HG02981 (cell line): Measurements from ENCODE around the gene PPM1H.
"Not testable (repeated sequence)": the region's sequence is repeated elsewhere in the genome, so short reads cannot be mapped to it uniquely, and the experiment has no call there.

ENCODE experiments used
- ATAC-seq: cut with Tn5 transposase; IDR thresholded peaks from one replicate; pipeline ENCODE4 v1.9.1; 2021; ENCODE audit warnings: mild to moderate bottlenecking, moderate library complexity; ENCODE audit not compliant: unreplicated experiment

Gene PPM1H

GRCh38 chr12:62693376-62694050 lies 241.4 kb downstream of the PPM1H start:
- no peak for ATAC-seq

DNA sequence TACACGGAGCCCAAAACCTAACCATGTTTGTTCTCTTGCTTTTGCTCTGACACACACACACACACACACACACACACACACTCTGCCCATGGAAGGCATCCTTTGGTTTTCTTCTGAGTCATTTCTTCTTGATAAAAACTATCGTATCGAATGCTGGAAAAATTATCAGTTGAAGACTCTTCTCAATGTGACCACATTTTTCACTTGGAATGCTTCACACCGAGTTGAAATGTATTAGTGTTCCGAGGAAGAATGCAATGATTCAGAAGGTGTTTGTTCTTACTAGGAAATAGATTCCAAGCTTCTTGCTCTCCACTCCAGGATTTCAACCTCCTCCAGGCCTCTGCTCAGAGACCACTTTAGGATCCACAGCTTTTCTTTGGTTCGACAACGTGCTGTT lies 242.1 kb downstream of the PPM1H start:
- ATAC-seq: no peak

- no peak for ATAC-seq
These were observed 243.6 kb downstream of the PPM1H start for GRCh38 chr12:62691309-62691708.

GRCh38 chr12:62689042-62689839 lies 245.7 kb downstream of the PPM1H start:
- no peak for ATAC-seq

- ATAC-seq: no peak
These were observed 248.0 kb downstream of the PPM1H start for GRCh38 chr12:62686938-62687337.

GRCh38 chr12:62684570-62685295 lies 250.2 kb downstream of the PPM1H start:
- no peak for ATAC-seq

GRCh38 chr12:62683776-62684569 lies 251.0 kb downstream of the PPM1H start:
- no peak for ATAC-seq

DNA sequence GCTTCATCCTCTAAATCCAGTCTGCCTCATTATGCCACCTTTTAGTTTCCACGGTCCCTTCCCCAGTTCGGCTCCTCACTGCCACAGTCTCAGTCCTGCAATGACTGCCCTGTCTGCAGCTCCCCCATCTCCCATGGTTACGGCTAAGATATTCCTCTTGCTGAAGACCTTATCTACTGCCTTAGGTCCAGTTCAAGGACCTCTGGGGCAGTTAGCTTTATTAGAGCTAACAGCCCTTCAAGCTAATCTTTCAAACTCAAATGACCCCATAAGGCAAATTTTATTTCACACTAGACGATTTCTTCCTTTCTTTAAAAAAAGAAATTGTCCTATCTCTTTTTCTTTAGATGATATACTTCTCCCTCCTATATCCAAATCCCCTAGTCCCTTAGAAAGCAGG lies 253.6 kb downstream of the PPM1H start:
- no peak for ATAC-seq

DNA sequence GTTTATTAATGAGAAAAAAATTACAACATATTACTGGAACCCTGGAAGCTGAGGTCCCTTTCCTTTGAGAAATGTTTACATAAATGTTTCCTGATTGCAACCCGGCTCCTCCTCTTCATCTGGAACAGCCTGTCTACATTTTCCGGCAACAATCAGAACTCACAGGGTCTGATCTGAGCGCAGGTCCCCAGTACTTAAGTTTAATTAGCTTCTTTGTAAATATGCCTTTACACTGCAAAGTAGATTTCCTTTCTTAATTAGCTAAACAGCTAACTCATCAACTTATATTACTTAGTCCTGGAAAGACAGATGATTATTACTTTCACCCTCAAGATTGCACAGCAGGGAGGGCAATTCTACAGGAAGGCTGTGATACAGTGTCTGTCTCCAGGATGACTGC lies 255.3 kb downstream of the PPM1H start:
- ATAC-seq: no peak

DNA sequence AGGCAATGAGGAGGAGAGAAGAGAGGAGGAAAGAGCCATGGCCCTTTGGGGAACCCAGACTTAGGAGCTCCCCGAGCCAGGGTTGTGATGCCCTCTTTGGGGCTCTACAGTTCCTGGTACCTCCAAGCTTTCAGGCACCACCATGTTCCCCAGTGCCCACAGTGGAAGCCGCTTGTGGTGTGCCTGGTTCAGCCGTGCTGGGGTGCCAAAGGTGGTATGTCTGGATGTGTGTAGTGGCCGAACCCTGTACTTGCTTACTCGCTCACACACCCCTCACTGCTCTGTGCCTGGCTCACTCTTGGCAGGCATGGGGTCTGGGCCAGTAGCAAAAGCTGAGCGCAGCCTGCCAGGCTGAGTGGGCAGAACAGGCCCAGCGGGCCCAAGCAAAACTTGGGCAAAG lies 257.6 kb downstream of the PPM1H start:
- no peak for ATAC-seq

DNA sequence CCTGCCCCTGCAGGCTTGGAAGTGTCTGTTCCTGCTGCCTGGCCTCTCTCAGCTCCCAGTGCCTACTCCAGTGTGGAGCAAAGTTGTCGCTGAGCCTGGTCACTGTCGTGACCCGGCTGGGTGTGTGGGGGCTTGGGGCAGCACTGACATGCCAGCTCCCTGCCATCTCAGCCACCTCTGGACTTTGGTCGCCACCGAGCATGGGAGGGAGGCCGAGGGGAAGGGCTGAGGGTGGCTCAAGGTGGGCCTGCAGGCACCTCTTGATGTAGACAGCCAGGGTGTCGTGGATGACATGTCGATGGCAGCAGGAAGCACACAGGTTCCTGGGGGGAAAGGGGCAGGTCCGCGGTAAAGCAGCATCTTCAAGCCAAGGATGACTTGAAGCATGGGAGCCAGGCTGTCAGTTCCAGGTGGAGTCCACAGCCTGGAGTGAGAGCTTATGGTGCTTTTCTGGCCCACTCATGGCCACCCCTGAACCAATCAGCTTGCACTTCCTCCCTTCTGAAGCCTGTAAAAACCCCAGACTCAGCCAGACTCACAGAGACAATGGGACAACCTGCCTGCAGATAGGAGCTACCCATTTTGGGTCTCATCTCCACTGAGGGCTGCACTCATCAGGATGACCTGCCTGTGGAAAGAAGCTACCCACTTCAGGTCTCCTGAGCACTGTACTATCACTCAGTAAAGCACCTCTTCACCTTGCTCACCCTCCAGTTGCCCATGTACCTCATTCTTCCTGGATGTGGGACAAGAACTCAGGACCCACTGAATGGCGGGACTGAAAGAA lies 258.2 kb downstream of the PPM1H start:
- no peak for ATAC-seq

GRCh38 chr12:62673028-62673815 lies 261.7 kb downstream of the PPM1H start:
- no peak for ATAC-seq

DNA sequence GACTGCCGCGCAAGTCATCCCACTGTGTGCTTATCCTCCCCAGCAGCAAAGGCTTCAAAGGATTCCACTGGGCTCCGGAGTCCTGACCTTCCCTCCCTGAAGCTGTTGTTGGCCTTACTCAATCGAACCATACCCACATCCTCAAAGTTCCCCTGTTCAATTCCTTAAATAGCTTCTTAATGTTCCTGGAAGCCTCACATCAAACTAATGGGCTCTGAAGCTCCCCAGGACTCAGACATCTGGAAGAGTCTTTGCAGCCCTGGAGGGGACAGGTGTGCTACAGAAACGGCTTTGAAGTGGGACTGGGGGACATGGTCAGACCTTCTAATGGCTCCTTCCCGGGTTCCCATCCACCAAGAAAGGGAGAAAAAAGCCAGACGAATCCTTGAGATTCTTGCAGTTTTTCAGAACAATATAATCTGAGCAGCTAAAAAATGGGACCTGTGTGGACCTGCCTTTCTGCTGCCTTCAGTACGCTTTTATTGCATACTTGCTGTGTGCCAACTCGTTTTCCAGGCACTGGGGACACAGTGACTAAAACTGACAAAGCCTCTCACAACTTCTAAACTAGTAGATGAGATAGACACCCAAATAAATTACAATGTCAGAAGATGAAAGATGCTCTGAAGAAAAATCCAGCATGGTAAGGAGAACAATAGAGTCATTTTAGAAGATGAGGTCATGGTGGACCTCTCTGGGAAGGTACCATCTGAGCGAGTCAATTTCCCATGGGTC lies 263.8 kb downstream of the PPM1H start:
- no peak for ATAC-seq

GRCh38 chr12:62668782-62669181 lies 266.2 kb downstream of the PPM1H start:
- no peak for ATAC-seq

GRCh38 chr12:62664951-62665350 lies 270.0 kb downstream of the PPM1H start:
- ATAC-seq: not testable (repeated sequence)

DNA sequence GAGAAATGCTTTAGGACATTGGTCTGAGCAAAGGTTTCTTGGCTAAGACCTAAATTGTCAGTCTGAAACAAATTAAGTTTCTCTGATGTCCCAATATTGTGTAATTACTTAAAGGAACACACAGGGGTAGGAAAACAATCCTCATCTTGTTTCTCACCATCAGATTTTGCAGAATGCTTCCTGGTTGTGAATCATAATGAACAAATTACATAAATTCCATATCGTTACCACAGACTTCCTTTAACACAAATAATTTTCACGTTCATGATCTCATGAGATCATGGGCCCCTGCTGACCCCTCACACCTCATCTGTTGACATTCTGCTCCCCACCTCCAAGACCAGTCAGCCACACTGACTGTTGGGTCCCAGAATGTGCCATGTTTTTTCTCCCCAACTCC lies 274.2 kb downstream of the PPM1H start:
- ATAC-seq: no peak

DNA sequence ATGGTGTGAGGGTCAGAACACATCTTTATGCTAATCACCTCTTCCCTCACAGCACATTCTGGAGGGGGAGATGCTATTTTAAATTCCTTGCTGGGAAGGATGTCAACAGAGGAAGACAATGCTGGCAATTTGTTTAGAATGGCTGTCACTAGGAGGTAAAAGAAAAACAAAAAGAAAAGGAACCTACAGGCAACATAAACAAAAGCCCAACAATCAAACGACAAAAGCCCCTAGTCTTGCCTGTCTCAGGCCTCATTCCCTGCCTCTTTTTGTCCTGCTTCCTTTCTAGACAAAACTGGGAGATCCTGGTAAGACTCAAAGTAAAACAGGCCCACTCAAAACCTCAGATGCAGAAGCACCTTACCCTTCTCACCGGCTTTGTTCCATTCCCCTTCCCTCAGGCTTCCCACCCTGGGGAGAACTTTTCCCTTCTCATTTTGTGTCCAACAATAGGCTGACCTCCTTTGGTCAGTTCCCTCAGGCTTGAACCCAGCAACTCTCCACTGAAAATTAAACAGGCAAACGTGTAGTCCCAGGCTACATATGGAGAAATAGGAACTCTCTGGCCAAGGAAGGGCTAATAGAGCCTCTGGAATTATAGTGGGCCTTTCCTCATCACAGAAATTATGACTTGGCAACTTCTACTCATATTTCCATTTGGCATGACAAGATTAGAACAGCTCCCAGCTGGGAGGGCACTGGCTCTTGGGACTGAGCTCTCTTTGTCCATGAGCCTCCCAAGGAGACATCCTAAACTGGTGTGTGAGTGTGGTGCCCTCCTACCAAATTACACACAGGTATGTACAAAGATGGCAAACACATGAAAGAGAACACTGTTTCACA lies 275.3 kb downstream of the PPM1H start:
- no peak for ATAC-seq

GRCh38 chr12:62658910-62659309 lies 276.0 kb downstream of the PPM1H start:
- ATAC-seq: no peak
